Tibial nerve (tissue), 4 donors: Measurements from ENCODE around the gene KDM5A. TPM values are rescaled to one million over a fixed set of nuclear protein-coding genes. Genes with fewer than 3 reads are reported as not detected.
"Not testable (repeated sequence)": the region's sequence is repeated elsewhere in the genome, so short reads cannot be mapped to it uniquely, and the experiment has no call there.

Source experiments
- DNase-seq, 2 donors: peaks; one replicate each; pipeline ENCODE4 v3.0.0-alpha.2; 2019; ENCODE audit warnings: low spot score in 2 of 2
- H3K27ac ChIP-seq, 4 donors: fragments of 200-600 bp; sonication (generic) in 3 of 4; one replicate each; pipeline ENCODE4 v1.5.1; 2017 to 2019; ENCODE audit warnings: mild to moderate bottlenecking in 1 of 4
- H3K27me3 ChIP-seq, 2 donors: fragments of 200-600 bp; sonication (generic) in 1 of 2; one replicate each; pipeline versions ENCODE4 v1.5.1 to v1.6.0; 2017 to 2019
- H3K36me3 ChIP-seq, 3 donors: fragments of 200-600 bp; sonication (generic); one replicate each; pipeline ENCODE4 v1.5.1; 2018 to 2019
- H3K4me1 ChIP-seq, 4 donors: fragments of 200-600 bp; sonication (generic) in 3 of 4; one replicate each; pipeline ENCODE4 v1.5.1; 2017 to 2019
- H3K4me3 ChIP-seq, 4 donors: fragments of 200-600 bp; sonication (generic) in 3 of 4; one replicate each; pipeline ENCODE4 v1.5.1; 2017 to 2019; ENCODE audit warnings: mild to moderate bottlenecking in 1 of 4, moderate library complexity in 1 of 4
- H3K9me3 ChIP-seq, 4 donors: fragments of 200-600 bp; sonication (generic) in 3 of 4; one replicate each; pipeline ENCODE4 v1.5.1; 2017 to 2019
- CTCF ChIP-seq, 5 experiments: fragments of 200-600 bp in 3 of 5; fragments of 450-650 bp in 2 of 5; sonication (generic) in 3 of 5; IDR thresholded peaks; one replicate each; pipeline ENCODE4 v1.5.1; 2016 to 2019; ENCODE audit warnings: antibody characterized with exemption in 5 of 5, mild to moderate bottlenecking in 3 of 5, moderate library complexity in 2 of 5
- EP300 ChIP-seq, 2 donors: sonication (generic); formaldehyde crosslinking; IDR thresholded peaks; one replicate each; pipeline ENCODE4 v1.6.1; 2017; ENCODE audit warnings: antibody characterized with exemption in 2 of 2, mild to moderate bottlenecking in 1 of 2
- POLR2A ChIP-seq, 2 donors: fragments of 450-650 bp; IDR thresholded peaks; one replicate each; pipeline ENCODE4 v1.6.1; 2017; ENCODE audit warnings: antibody characterized with exemption in 2 of 2, mild to moderate bottlenecking in 2 of 2, moderate library complexity in 2 of 2
- WGBS, 2 donors: methylation state at CpG; one replicate each; pipeline ENCODE4 v1.1.5; 2018; 5-methylcytosine and 5-hydroxymethylcytosine counted together
- total RNA-seq, 4 donors: library from RNA; depleted of rRNA; stranded (reverse); fragments of >200 nt; gene quantifications; one replicate each; pipeline ENCODE4 v1.1.0, GENCODE V29; 2016

The KDM5A gene
- total RNA-seq, 4 donors from 2014 or later, result 31.5 to 154 (median 68.4) TPM

GRCh38 chr12:359091-359490 lies 30.0 kb downstream of the KDM5A start:
- Histone ChIP-seq H3K27ac (no peak overlapping the region), H3K4me1 (no peaks in the 10 kb centered on the region), H3K4me3 (no peak overlapping the region), H3K9me3 (peaks cover 0 to 17% (median 0%) of the 10 kb centered on the region in 4 donors), H3K27me3 (no peaks in the 10 kb centered on the region), H3K36me3 (peaks cover 4 to 98% (median 34%) of the 10 kb centered on the region in 3 donors)
- 93 to 98% methylated on average over 1 of the region's 1 CpG for WGBS, 2 donors
- DNase-seq, result no peak
- TF ChIP-seq POLR2A (IDR thresholded peaks at IDR 0.05), result no peak
- no peak for TF ChIP-seq EP300 (IDR thresholded peaks at IDR 0.05)
- TF ChIP-seq CTCF (IDR thresholded peaks at IDR 0.05), result no peak

GRCh38 chr12:356276-356988 lies 32.7 kb downstream of the KDM5A start:
- DNase-seq, result no peak
- Histone ChIP-seq H3K4me1 (no peaks in the 10 kb centered on the region), H3K27ac (no peak overlapping the region), H3K36me3 (peaks cover 2 to 98% (median 30%) of the 10 kb centered on the region in 3 donors), H3K27me3 (no peaks in the 10 kb centered on the region), H3K4me3 (no peak overlapping the region), H3K9me3 (peaks cover 0 to 15% (median 0%) of the 10 kb centered on the region in 4 donors)
- 91 to 93% methylated on average over 7 of the region's 7 CpGs for WGBS, 2 donors
- no peak for TF ChIP-seq CTCF (IDR thresholded peaks at IDR 0.05)
- no peak for TF ChIP-seq EP300 (IDR thresholded peaks at IDR 0.05)
- TF ChIP-seq POLR2A (IDR thresholded peaks at IDR 0.05), result no peak

GRCh38 chr12:351197-351596 lies 37.9 kb downstream of the KDM5A start:
- H3K9me3 ChIP-seq, H3K4me1 ChIP-seq, H3K4me3 ChIP-seq, H3K27ac ChIP-seq, H3K27me3 ChIP-seq, DNase-seq: not testable (repeated sequence)
- WGBS, 2 donors, result 97 to 99% methylated on average over 4 of the region's 4 CpGs
- H3K36me3 ChIP-seq, result peaks cover 3 to 90% (median 28%) of the 10 kb centered on the region in 3 donors

- H3K36me3 ChIP-seq, result peaks cover 3 to 76% (median 28%) of the 10 kb centered on the region in 3 donors
- H3K4me3 ChIP-seq, H3K27me3 ChIP-seq, DNase-seq, H3K9me3 ChIP-seq, H3K27ac ChIP-seq, H3K4me1 ChIP-seq: not testable (repeated sequence)
- WGBS, 2 donors, result 95% methylated on average over 7 of the region's 7 CpGs
These were observed 39.5 kb downstream of the KDM5A start for GRCh38 chr12:349625-350024.

GRCh38 chr12:343036-343435 lies 46.1 kb downstream of the KDM5A start:
- H3K9me3 ChIP-seq, H3K27me3 ChIP-seq, H3K4me3 ChIP-seq, DNase-seq, H3K27ac ChIP-seq, H3K4me1 ChIP-seq: not testable (repeated sequence)
- 88% methylated on average over 6 to 7 of the region's 7 CpGs for whole genome bisulfite sequencing, 2 donors
- H3K36me3 ChIP-seq, result peaks cover 0 to 59% (median 5%) of the 10 kb centered on the region in 3 donors

GRCh38 chr12:337039-337438 lies 52.1 kb downstream of the KDM5A start:
- Histone ChIP-seq H3K27me3 (no peaks in the 10 kb centered on the region), H3K27ac (no peak overlapping the region), H3K36me3 (peaks cover 0 to 74% (median 10%) of the 10 kb centered on the region in 3 donors), H3K4me1 (peaks cover 0 to 8% (median 0%) of the 10 kb centered on the region in 4 donors), H3K9me3 (no peaks in the 10 kb centered on the region), H3K4me3 (no peak overlapping the region)
- TF ChIP-seq POLR2A (IDR thresholded peaks at IDR 0.05) (no peak), EP300 (IDR thresholded peaks at IDR 0.05) (no peak), CTCF (IDR thresholded peaks at IDR 0.05) (no peak)
- no peak for DNase-seq
- WGBS, 2 donors, result 91 to 92% methylated on average over 6 of the region's 6 CpGs
